Fibroblast of villous mesenchyme (primary cell): ENCODE measurements around the gene NHS. TPM values are rescaled to one million over a fixed set of nuclear protein-coding genes. Genes with fewer than 3 reads are reported as not detected.

Experiments used
- DNase-seq: peaks from one replicate; pipeline ENCODE4 v3.0.0-alpha.2; 2010; ENCODE audit warnings: low read depth
- H3K4me3 ChIP-seq: 2 replicates; pipeline ENCODE4 v1.5.1; 2011; ENCODE audit warnings: low read depth, mild to moderate bottlenecking, low read length
- CTCF ChIP-seq: IDR thresholded peaks from 2 replicates; pipeline ENCODE4 v1.5.1; 2012; ENCODE audit warnings: low read depth, mild to moderate bottlenecking, low read length; ENCODE audit not compliant: insufficient read depth
- total RNA-seq: library from RNA; depleted of rRNA; stranded (reverse); fragments of >200 nt; gene quantifications from 2 replicates; pipeline ENCODE4 v1.2.3, GENCODE V29; 2012

Gene NHS
- total RNA-seq, 1 donor: 5.2 TPM

GRCh38 chrX:17403189-17403691 is 28.2 kb downstream of the NHS start:
- H3K4me3 ChIP-seq: no peak overlapping the region
- no peak for DNase-seq
- TF ChIP-seq CTCF: no peak

GRCh38 chrX:17403972-17404371 is 29.0 kb downstream of the NHS start:
- TF ChIP-seq CTCF: no peak
- DNase-seq: no peak
- no peak overlapping the region for H3K4me3 ChIP-seq

- no peak for TF ChIP-seq CTCF
- no peak overlapping the region for H3K4me3 ChIP-seq
- no peak for DNase-seq
Measured at GRCh38 chrX:17405225-17405969, 30.4 kb downstream of the NHS start.

- H3K4me3 ChIP-seq: no peak overlapping the region
- DNase-seq: no peak
- TF ChIP-seq CTCF: no peak
Measured at GRCh38 chrX:17409566-17410290, 34.7 kb downstream of the NHS start.

GRCh38 chrX:17410651-17411050 is 35.7 kb downstream of the NHS start:
- no peak for TF ChIP-seq CTCF
- no peak for DNase-seq
- no peak overlapping the region for H3K4me3 ChIP-seq

- no peak for TF ChIP-seq CTCF
- no peak overlapping the region for H3K4me3 ChIP-seq
- DNase-seq: no peak
Measured at GRCh38 chrX:17411205-17411604, 36.2 kb downstream of the NHS start.
